ENCODE measurements around the gene ETFB. TPM values are rescaled to one million over a fixed set of nuclear protein-coding genes. Genes with fewer than 3 reads are reported as not detected.

The ETFB gene
- total RNA-seq, 1 donor from 2014 or later: 36.9 TPM

- H3K4me3 ChIP-seq (ENCODE audit: low read depth, low read length): no peak overlapping the region
- no peaks in the 10 kb centered on the region for H3K36me3 ChIP-seq (ENCODE audit: control insufficient read depth, insufficient read depth, low read length)
- H3K27me3 ChIP-seq (ENCODE audit: control insufficient read depth, insufficient read depth, low read length): peaks cover 17% of the 10 kb centered on the region
- DNase-seq (ENCODE audit: low read depth): no peak
- no peak for TF ChIP-seq CTCF (IDR thresholded peaks at IDR 0.05; ENCODE audit: insufficient read depth, low read length, poor library complexity, severe bottlenecking)
Measured at GRCh38 chr19:51330366-51330765, 35.8 kb downstream of the ETFB start.

- Histone ChIP-seq H3K27me3 (ENCODE audit: control insufficient read depth, insufficient read depth, low read length) (peaks cover 17% of the 10 kb centered on the region), H3K36me3 (ENCODE audit: control insufficient read depth, insufficient read depth, low read length) (no peaks in the 10 kb centered on the region), H3K4me3 (ENCODE audit: low read depth, low read length) (no peak overlapping the region)
- no peak for DNase-seq (ENCODE audit: low read depth)
- TF ChIP-seq CTCF (IDR thresholded peaks at IDR 0.05; ENCODE audit: insufficient read depth, low read length, poor library complexity, severe bottlenecking): no peak
Measured at GRCh38 chr19:51329411-51329810, 36.8 kb downstream of the ETFB start.

- peaks cover 17% of the 10 kb centered on the region for H3K27me3 ChIP-seq (ENCODE audit: control insufficient read depth, insufficient read depth, low read length)
- TF ChIP-seq CTCF (IDR thresholded peaks at IDR 0.05; ENCODE audit: insufficient read depth, low read length, poor library complexity, severe bottlenecking): peak; percentile 18
- no peak for DNase-seq (ENCODE audit: low read depth)
- no peaks in the 10 kb centered on the region for H3K36me3 ChIP-seq (ENCODE audit: control insufficient read depth, insufficient read depth, low read length)
- H3K4me3 ChIP-seq (ENCODE audit: low read depth, low read length): no peak overlapping the region
Measured at GRCh38 chr19:51327066-51328001, 38.9 kb downstream of the ETFB start.

GRCh38 chr19:51326216-51327065, 39.7 kb downstream of the ETFB start:
- no peaks in the 10 kb centered on the region for H3K36me3 ChIP-seq (ENCODE audit: control insufficient read depth, insufficient read depth, low read length)
- no peak for DNase-seq (ENCODE audit: low read depth)
- no peak overlapping the region for H3K4me3 ChIP-seq (ENCODE audit: low read depth, low read length)
- H3K27me3 ChIP-seq (ENCODE audit: control insufficient read depth, insufficient read depth, low read length): peaks cover 17% of the 10 kb centered on the region
- TF ChIP-seq CTCF (IDR thresholded peaks at IDR 0.05; ENCODE audit: insufficient read depth, low read length, poor library complexity, severe bottlenecking): no peak

GRCh38 chr19:51325161-51325976, 40.8 kb downstream of the ETFB start:
- no peak for TF ChIP-seq CTCF (IDR thresholded peaks at IDR 0.05; ENCODE audit: insufficient read depth, low read length, poor library complexity, severe bottlenecking)
- H3K4me3 ChIP-seq (ENCODE audit: low read depth, low read length): no peak overlapping the region

More at GRCh38 chr19:51325161-51325976, 40.8 kb downstream of the ETFB start:
- Histone ChIP-seq H3K36me3 (ENCODE audit: control insufficient read depth, insufficient read depth, low read length) (no peaks in the 10 kb centered on the region), H3K27me3 (ENCODE audit: control insufficient read depth, insufficient read depth, low read length) (peaks cover 17% of the 10 kb centered on the region)
- no peak for DNase-seq (ENCODE audit: low read depth)
